ENCODE data around the gene SLBP. TPM values are rescaled to one million over a fixed set of nuclear protein-coding genes. Genes with fewer than 3 reads are reported as not detected.

SLBP gene
- total RNA-seq, 1 donor from 2014 or later = 11.7 TPM

- Histone ChIP-seq H3K9me3 (replicated peaks) (peaks cover 17% of the 10 kb centered on the region), H3K36me3 (peaks cover 67% of the 10 kb centered on the region), H3K27me3 (ENCODE audit: low read depth) (no peaks in the 10 kb centered on the region), H3K4me3 (no peak overlapping the region), H3K27ac (replicated peaks) (no peak overlapping the region), H3K4me1 (no peaks in the 10 kb centered on the region)
- TF ChIP-seq CTCF (IDR thresholded peaks at IDR 0.05; ENCODE audit: borderline replicate concordance) = no peak
- no peak for DNase-seq
- intact Hi-C loops (cut with micrococcal nuclease) = no loop called here
Measured at GRCh38 chr4:1739358-1739757, 27.2 kb upstream of the SLBP start.

GRCh38 chr4:1738410-1738809, 26.3 kb upstream of the SLBP start:
- TF ChIP-seq CTCF (IDR thresholded peaks at IDR 0.05; ENCODE audit: borderline replicate concordance) = no peak
- intact Hi-C loops (cut with micrococcal nuclease) = no loop called here
- Histone ChIP-seq H3K4me3 (no peak overlapping the region), H3K9me3 (replicated peaks) (peaks cover 17% of the 10 kb centered on the region), H3K27ac (replicated peaks) (no peak overlapping the region), H3K27me3 (ENCODE audit: low read depth) (no peaks in the 10 kb centered on the region), H3K4me1 (no peaks in the 10 kb centered on the region), H3K36me3 (peaks cover 69% of the 10 kb centered on the region)
- no peak for DNase-seq

- peaks cover 73% of the 10 kb centered on the region for H3K36me3 ChIP-seq
- H3K27me3 ChIP-seq (ENCODE audit: low read depth) = no peaks in the 10 kb centered on the region
- DNase-seq = no peak
- no peaks in the 10 kb centered on the region for H3K4me1 ChIP-seq
- no peak for TF ChIP-seq CTCF (IDR thresholded peaks at IDR 0.05; ENCODE audit: borderline replicate concordance)
- H3K9me3 ChIP-seq (replicated peaks) = peaks cover 17% of the 10 kb centered on the region
- no peak overlapping the region for H3K27ac ChIP-seq (replicated peaks)
- intact Hi-C loops (cut with micrococcal nuclease) = no loop called here
- no peak overlapping the region for H3K4me3 ChIP-seq
Measured at GRCh38 chr4:1737666-1738065, 25.5 kb upstream of the SLBP start.

GRCh38 chr4:1736812-1737211, 24.7 kb upstream of the SLBP start:
- H3K4me1 ChIP-seq = no peaks in the 10 kb centered on the region
- H3K36me3 ChIP-seq = peaks cover 72% of the 10 kb centered on the region
- H3K9me3 ChIP-seq (replicated peaks) = peaks cover 17% of the 10 kb centered on the region
- no peak for DNase-seq
- no peak overlapping the region for H3K27ac ChIP-seq (replicated peaks)
- H3K27me3 ChIP-seq (ENCODE audit: low read depth) = no peaks in the 10 kb centered on the region
- intact Hi-C loops (cut with micrococcal nuclease) = no loop called here
- no peak overlapping the region for H3K4me3 ChIP-seq
- TF ChIP-seq CTCF (IDR thresholded peaks at IDR 0.05; ENCODE audit: borderline replicate concordance) = no peak

GRCh38 chr4:1735215-1735614, 23.1 kb upstream of the SLBP start:
- peaks cover 17% of the 10 kb centered on the region for H3K9me3 ChIP-seq (replicated peaks)
- H3K27me3 ChIP-seq (ENCODE audit: low read depth) = no peaks in the 10 kb centered on the region
- DNase-seq = no peak
- TF ChIP-seq CTCF (IDR thresholded peaks at IDR 0.05; ENCODE audit: borderline replicate concordance) = no peak
- no peaks in the 10 kb centered on the region for H3K4me1 ChIP-seq
- H3K36me3 ChIP-seq = peaks cover 76% of the 10 kb centered on the region
- intact Hi-C loops (cut with micrococcal nuclease) = no loop called here
- no peak overlapping the region for H3K4me3 ChIP-seq
- no peak overlapping the region for H3K27ac ChIP-seq (replicated peaks)

- Histone ChIP-seq H3K27ac (replicated peaks) (no peak overlapping the region), H3K9me3 (replicated peaks) (peaks cover 7% of the 10 kb centered on the region), H3K36me3 (peaks cover 74% of the 10 kb centered on the region), H3K4me3 (no peak overlapping the region), H3K27me3 (ENCODE audit: low read depth) (no peaks in the 10 kb centered on the region), H3K4me1 (peaks cover 20% of the 10 kb centered on the region)
- intact Hi-C loops (cut with micrococcal nuclease) = no loop called here
- TF ChIP-seq CTCF (IDR thresholded peaks at IDR 0.05; ENCODE audit: borderline replicate concordance) = no peak
- no peak for DNase-seq
Measured at GRCh38 chr4:1732911-1733310, 20.8 kb upstream of the SLBP start.
